Pancreas (tissue), 10 donors: ENCODE data around the gene TERF2IP. TPM values are rescaled to one million over a fixed set of nuclear protein-coding genes. Genes with fewer than 3 reads are reported as not detected.

ENCODE experiments used
- ATAC-seq, 4 donors: fragments of 200-7000 bp; cut with Tn5 transposase; one replicate each; pipeline versions ENCODE4 v1.8.0 to v1.9.1; 2020; ENCODE audit warnings: mild to moderate bottlenecking in 4 of 4, moderate library complexity in 4 of 4
- DNase-seq, 6 donors: peaks; one replicate each; pipeline ENCODE4 v3.0.0-alpha.2; 2020
- FAIRE-seq: peaks from 2 replicates; lab custom pipeline; 2012; peaks lifted over from hg19 to GRCh38; lab: Jason Lieb, UNC
- H3K27ac ChIP-seq, 4 donors: fragments of 200-600 bp; sonication (generic); 1 replicate in 3 of 4; 2 replicates in 1 of 4; pipeline versions ENCODE4 v1.5.0 to v1.8.0; 2020
- H3K27me3 ChIP-seq, 4 donors: fragments of 200-600 bp; one replicate each; pipeline ENCODE4 v1.8.0; 2021
- H3K36me3 ChIP-seq, 3 donors: fragments of 200-600 bp; sonication (generic) in 1 of 3; one replicate each; pipeline versions ENCODE4 v1.5.0 to v1.8.0; 2020 to 2021
- H3K4me1 ChIP-seq, 3 donors: fragments of 200-600 bp; one replicate each; pipeline ENCODE4 v1.8.0; 2021
- H3K4me3 ChIP-seq, 4 donors: fragments of 200-600 bp; sonication (generic) in 2 of 4; one replicate each; pipeline versions ENCODE4 v1.5.0 to v1.8.0; 2020 to 2021
- H3K9me3 ChIP-seq, 4 donors: fragments of 200-600 bp; one replicate each; pipeline ENCODE4 v1.8.0; 2021
- WGBS, 2 donors: extraction: QIAGEN DNeasy Blood & Tissue Kit; methylation state at CpG; one replicate each; pipeline ENCODE4 v1.1.7; 2013; 5-methylcytosine and 5-hydroxymethylcytosine counted together
- intact Hi-C, 3 donors: fragments of 100-400 bp; cut with DNase I; formaldehyde crosslinking; loops; one replicate each; pipeline versions ENCODE4 v1.11.1 to v1.14.2; 2022
- polyA plus RNA-seq, 2 donors: library from polyadenylated mRNA; stranded (reverse); fragments of 200-250 nt; gene quantifications; one replicate each; pipeline ENCODE4 v1.2.3, GENCODE V29; 2013
- total RNA-seq, 6 donors: library from RNA; stranded (reverse); fragmentation: NEBNext Ultra II Directional in 4 of 6; extraction: Animal tissue kit (Norgen Biotek cat#: 25700) in 4 of 6; gene quantifications; one replicate each; pipeline versions ENCODE4 v1.2.1 to v1.2.4, GENCODE V29; 2021 to 2023
- TF ChIP-seq, protein P1 (sequence below), 4 donors: fragments of 200-600 bp; sonication (generic) in 3 of 4; IDR thresholded peaks; one replicate each; pipeline versions ENCODE4 v1.5.0 to v1.8.0; 2021; ENCODE audit warnings: antibody characterized with exemption in 4 of 4
- donor health status: healthy with polysubstance abuse.
- donor health status: DM: no; HTN: no; CAD: no; lungs with moderate emphysema.
- donor health status: DM: no; HTN: no; CAD: no.
- donor health status: control.
- donor health status: control.
- donor health status: Bipolar disorder and iron deficiency.
- donor health status: DM: yes; HTN: yes; CAD: no.
- donor health status: DM: no; HTN: no; CAD: no.
- donor health status: DM: no; HTN: no; CAD: no.
- donor health status: DM: yes; HTN: yes; CAD: no.

The TERF2IP gene
- total and polyA plus RNA-seq, 8 donors, result 14.6 to 69.7 (median 22.8) TPM

DNA sequence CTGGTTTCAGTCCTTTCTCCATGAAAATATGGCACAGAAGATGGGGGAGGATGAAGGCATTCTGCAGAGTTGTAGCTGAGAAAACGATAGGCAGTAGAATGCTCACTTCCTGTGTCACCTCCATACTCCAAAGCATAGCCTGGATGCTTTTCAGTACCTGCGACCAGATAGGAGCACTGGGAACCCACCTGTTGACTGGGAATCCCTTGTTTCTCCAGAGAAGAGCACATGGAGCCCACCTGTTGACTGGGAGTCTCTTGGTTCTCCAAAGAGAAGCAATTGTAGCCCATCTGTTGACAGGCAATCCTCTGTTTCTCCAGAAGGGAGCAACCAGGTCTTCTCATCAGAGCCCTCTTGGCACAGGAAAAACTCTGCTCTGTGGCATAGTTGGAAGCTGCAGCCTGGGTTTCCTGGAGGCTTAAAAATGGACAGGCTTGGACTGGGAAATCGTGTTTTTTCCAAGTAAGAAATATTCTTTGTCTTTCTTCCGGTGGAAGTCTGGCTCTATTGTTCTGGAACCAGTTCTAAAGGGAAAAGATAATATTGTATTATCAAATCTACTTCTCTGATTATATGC, 13.2 kb downstream of the TERF2IP start:
- intact Hi-C loops, result no loop called here
- Histone ChIP-seq H3K4me1 (no peaks in the 10 kb centered on the region), H3K27ac (no peak overlapping the region), H3K36me3 (peaks cover 0 to 32% (median 6%) of the 10 kb centered on the region in 3 donors), H3K4me3 (no peak overlapping the region), H3K9me3 (no peaks in the 10 kb centered on the region), H3K27me3 (no peaks in the 10 kb centered on the region)
- DNase-seq, result no peak
- ATAC-seq, result no peak
- TF ChIP-seq, protein P1, sequence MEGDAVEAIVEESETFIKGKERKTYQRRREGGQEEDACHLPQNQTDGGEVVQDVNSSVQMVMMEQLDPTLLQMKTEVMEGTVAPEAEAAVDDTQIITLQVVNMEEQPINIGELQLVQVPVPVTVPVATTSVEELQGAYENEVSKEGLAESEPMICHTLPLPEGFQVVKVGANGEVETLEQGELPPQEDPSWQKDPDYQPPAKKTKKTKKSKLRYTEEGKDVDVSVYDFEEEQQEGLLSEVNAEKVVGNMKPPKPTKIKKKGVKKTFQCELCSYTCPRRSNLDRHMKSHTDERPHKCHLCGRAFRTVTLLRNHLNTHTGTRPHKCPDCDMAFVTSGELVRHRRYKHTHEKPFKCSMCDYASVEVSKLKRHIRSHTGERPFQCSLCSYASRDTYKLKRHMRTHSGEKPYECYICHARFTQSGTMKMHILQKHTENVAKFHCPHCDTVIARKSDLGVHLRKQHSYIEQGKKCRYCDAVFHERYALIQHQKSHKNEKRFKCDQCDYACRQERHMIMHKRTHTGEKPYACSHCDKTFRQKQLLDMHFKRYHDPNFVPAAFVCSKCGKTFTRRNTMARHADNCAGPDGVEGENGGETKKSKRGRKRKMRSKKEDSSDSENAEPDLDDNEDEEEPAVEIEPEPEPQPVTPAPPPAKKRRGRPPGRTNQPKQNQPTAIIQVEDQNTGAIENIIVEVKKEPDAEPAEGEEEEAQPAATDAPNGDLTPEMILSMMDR (IDR thresholded peaks at IDR 0.05), result no peak
- FAIRE-seq, result no peak
- 72 to 77% methylated on average over 4 of the region's 4 CpGs for WGBS, 2 donors

DNA sequence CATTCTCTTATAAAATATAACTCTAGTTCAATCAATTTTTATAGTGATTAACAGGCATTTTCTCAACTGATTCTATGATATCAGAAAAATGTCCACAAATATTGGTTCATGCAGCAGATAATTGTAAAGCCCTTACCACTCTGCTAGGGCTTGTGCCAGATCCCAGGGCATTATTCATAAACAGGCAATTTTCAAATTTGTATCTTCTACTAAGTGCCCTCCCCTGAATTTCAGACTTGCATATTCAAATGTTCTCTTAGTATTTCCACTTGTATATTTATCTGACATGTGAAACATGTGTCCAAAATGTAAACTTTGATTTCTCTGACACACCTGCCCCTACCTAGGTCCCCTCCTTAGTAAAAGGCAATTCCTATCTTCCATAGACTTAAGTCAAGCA, 19.9 kb downstream of the TERF2IP start:
- intact Hi-C loops, result no loop called here
- no peak overlapping the region for H3K4me3 ChIP-seq
- no peak for ATAC-seq
- DNase-seq, result no peak
- no peak overlapping the region for H3K27ac ChIP-seq
- H3K27me3 ChIP-seq, result no peaks in the 10 kb centered on the region
- H3K4me1 ChIP-seq, result no peaks in the 10 kb centered on the region
- TF ChIP-seq, protein P1 (IDR thresholded peaks at IDR 0.05), result no peak
- FAIRE-seq, result no peak
- H3K9me3 ChIP-seq, result no peaks in the 10 kb centered on the region
- no peaks in the 10 kb centered on the region for H3K36me3 ChIP-seq

DNA sequence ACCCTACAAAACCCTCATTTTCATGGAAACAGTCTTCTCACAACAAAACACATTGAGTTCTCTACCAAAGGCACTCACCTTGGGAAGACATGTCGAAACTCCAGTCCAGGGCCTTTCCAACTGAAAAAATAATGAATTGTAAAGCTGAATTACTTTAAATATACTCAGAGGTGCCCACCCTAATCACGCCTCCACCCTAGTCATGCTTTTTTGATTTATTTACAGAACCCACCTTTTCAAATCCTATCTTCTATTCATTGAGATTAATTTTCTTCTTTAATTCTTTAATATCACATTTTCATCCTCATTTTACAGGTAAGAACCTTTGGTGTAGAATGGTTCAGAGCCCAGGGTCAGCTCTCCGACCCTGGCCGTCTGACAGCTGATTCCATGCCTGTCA, 29.3 kb downstream of the TERF2IP start, which contains the start of gene CPHXL2:
Gene CPHXL2, minus strand, starts transcription at position 101 of the 400 bp plus-strand sequence. Its CDS starts 10 bp downstream, at position 91.
- intact Hi-C loops, result no loop called here

DNA sequence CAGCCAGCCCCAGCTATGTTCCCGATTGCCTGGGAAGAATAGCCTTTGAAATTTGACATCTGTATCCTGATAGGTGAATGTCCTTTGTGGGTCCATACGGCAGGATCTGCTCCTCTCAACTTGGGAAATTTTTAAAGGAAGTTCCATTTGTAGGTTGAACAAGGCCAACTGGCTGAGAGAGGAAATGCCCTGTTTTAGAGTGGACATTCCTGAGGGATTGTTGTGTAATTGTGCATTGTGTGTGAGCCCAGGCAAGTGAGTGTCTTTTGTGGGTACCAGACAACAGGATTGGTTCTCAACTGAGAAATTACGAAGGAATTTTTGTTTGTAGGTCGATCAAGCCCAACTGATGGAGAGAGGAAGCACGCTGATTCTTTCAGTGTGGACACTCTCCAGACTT, 31.8 kb downstream of the TERF2IP start:
- FAIRE-seq (no peak), DNase-seq (no peak), ATAC-seq (no peak)
- Histone ChIP-seq H3K27me3 (no peaks in the 10 kb centered on the region), H3K36me3 (no peaks in the 10 kb centered on the region), H3K9me3 (no peaks in the 10 kb centered on the region), H3K4me3 (no peak overlapping the region), H3K4me1 (no peaks in the 10 kb centered on the region), H3K27ac (no peak overlapping the region)
- 89 to 92% methylated on average over 5 of the region's 5 CpGs for WGBS, 2 donors
- TF ChIP-seq, protein P1 (IDR thresholded peaks at IDR 0.05), result no peak
- intact Hi-C loops, result no loop called here

More for the DNA sequence above, 29.3 kb downstream of the TERF2IP start, which contains the start of gene CPHXL2:
- DNase-seq, result no peak
- FAIRE-seq, result no peak
- no peak for ATAC-seq
- WGBS, 2 donors, result 97% methylated on average over 4 of the region's 4 CpGs
- no peaks in the 10 kb centered on the region for H3K4me1 ChIP-seq
- H3K36me3 ChIP-seq, result no peaks in the 10 kb centered on the region
- H3K9me3 ChIP-seq, result no peaks in the 10 kb centered on the region
- no peak within 1 kb of the TSS for H3K4me3 ChIP-seq
- H3K27me3 ChIP-seq, result no peaks in the 10 kb centered on the region
- TF ChIP-seq, protein P1 (IDR thresholded peaks at IDR 0.05), result no peak
- H3K27ac ChIP-seq, result no peak within 1 kb of the TSS

DNA sequence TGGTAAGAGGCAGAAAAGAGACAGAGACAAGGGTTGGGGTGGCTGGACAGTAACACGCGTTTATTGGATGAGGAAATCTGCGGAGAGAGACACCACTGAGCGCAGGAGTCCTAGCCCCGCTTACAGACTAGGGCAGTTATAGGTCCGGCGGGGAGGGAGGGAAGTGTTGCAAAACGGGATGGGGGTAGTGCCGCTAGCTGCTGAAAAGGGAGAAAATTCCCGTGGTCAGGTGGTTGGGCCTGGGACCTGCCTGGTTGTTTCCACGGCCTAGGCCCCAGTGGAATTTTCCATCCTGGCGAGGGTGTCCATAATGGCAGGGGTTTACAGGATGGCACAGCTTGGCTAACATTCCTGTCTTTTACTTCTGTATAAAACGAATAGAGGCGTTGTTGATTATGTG, 34.7 kb downstream of the TERF2IP start:
- TF ChIP-seq, protein P1 (IDR thresholded peaks at IDR 0.05), result no peak
- FAIRE-seq (no peak), ATAC-seq (no peak), DNase-seq (no peak)
- Histone ChIP-seq H3K27ac (no peak overlapping the region), H3K27me3 (no peaks in the 10 kb centered on the region), H3K36me3 (no peaks in the 10 kb centered on the region), H3K4me3 (no peak overlapping the region), H3K4me1 (no peaks in the 10 kb centered on the region), H3K9me3 (no peaks in the 10 kb centered on the region)
- 88% methylated on average over 14 of the region's 14 CpGs for WGBS, 2 donors
- intact Hi-C loops, result no loop called here
